HepG2 (cell line): ENCODE measurements around the gene ZFPM1. TPM values are rescaled to one million over a fixed set of nuclear protein-coding genes. Genes with fewer than 3 reads are reported as not detected.
A peak's percentile ranks its signal among the peaks of the same experiment; 100 is the strongest.

Experiments
- CREB1 ChIP-seq, 2 experiments: fragments of 450-650 bp in 1 of 2; IDR thresholded peaks; 2 replicates each; pipeline ENCODE4 v1.6.1; 2016 to 2017; ENCODE audit warnings: control low read depth in 1 of 2, mild to moderate bottlenecking in 1 of 2, missing compliant biosample characterization in 1 of 2, missing genetic modification characterization in 1 of 2
- FOXM1 ChIP-seq: sonication (generic); formaldehyde crosslinking; IDR thresholded peaks from 2 replicates; pipeline ENCODE4 v1.5.0; 2020; ENCODE audit warnings: missing genetic modification reagents
- HNRNPH1 ChIP-seq: fragments of 200-400 bp; formaldehyde crosslinking; optimal IDR thresholded peaks from 2 replicates; pipeline ENCODE3; 2017; ENCODE audit warnings: mild to moderate bottlenecking, low read depth, low read length
- KLF9 ChIP-seq: IDR thresholded peaks from 2 replicates; pipeline ENCODE4 v1.6.1; 2016; ENCODE audit warnings: low read depth
- NFYC ChIP-seq: IDR thresholded peaks from 2 replicates; pipeline ENCODE4 v1.6.1; 2016; ENCODE audit warnings: missing genetic modification reagents, missing compliant biosample characterization
- PCBP2 ChIP-seq: fragments of 200-400 bp; formaldehyde crosslinking; optimal IDR thresholded peaks from 2 replicates; pipeline ENCODE3; 2018; ENCODE audit warnings: low read length, low read depth; ENCODE audit not compliant: poor library complexity, severe bottlenecking
- PHF21A ChIP-seq: sonication (generic); formaldehyde crosslinking; IDR thresholded peaks from 2 replicates; pipeline ENCODE4 v1.5.0; 2020; ENCODE audit warnings: mild to moderate bottlenecking, missing genetic modification reagents
- SAFB2 ChIP-seq: sonication (generic); formaldehyde crosslinking; IDR thresholded peaks from 2 replicates; pipeline ENCODE4 v1.5.1; 2020; ENCODE audit warnings: missing genetic modification reagents, low read depth, mild to moderate bottlenecking, borderline replicate concordance
- SIN3B ChIP-seq: fragments of 150-350 bp; IDR thresholded peaks from 2 replicates; pipeline ENCODE4 v1.6.1; 2014; ENCODE audit warnings: low read length
- ZNF256 ChIP-seq: sonication (generic); formaldehyde crosslinking; conservative IDR thresholded peaks from 2 replicates; pipeline ENCODE4 v1.4.0; 2020; ENCODE audit warnings: missing genetic modification reagents
- ZNF629 ChIP-seq: sonication (generic); formaldehyde crosslinking; conservative IDR thresholded peaks from 2 replicates; pipeline ENCODE4 v1.5.0; 2020; ENCODE audit warnings: missing genetic modification reagents
- ZNF776 ChIP-seq: sonication (generic); formaldehyde crosslinking; IDR thresholded peaks from 2 replicates; pipeline ENCODE4 v1.4.0; 2020; ENCODE audit warnings: mild to moderate bottlenecking, missing genetic modification reagents
- ZNF781 ChIP-seq: sonication (generic); formaldehyde crosslinking; IDR thresholded peaks from 2 replicates; pipeline ENCODE4 v1.5.1; 2020; ENCODE audit warnings: borderline replicate concordance, mild to moderate bottlenecking, missing genetic modification reagents; ENCODE audit errors: not compliant biosample characterization
- ZSCAN9 ChIP-seq: IDR thresholded peaks from 2 replicates; pipeline ENCODE4 v1.6.1; 2016; ENCODE audit warnings: borderline replicate concordance
- polyA plus RNA-seq, 8 experiments: library from polyadenylated mRNA; depleted of rRNA in 3 of 8; stranded (reverse) in 7 of 8; unstranded in 1 of 8; fragments of >200 nt; fragmentation: Illumina TruSeq in 4 of 8; extraction: Trizol in 4 of 8; gene quantifications; 2 replicates each; pipeline versions ENCODE4 v1.2.1 to v1.2.3, GENCODE V29; 2011 to 2016; ENCODE audit warnings: low read depth in 4 of 8, missing spikeins in 1 of 8, mixed read lengths in 1 of 8; ENCODE audit not compliant: insufficient read depth in 1 of 8
- total RNA-seq, 5 experiments: library from RNA; depleted of rRNA; stranded (reverse); fragments of >200 nt; fragmentation: Illumina TruSeq; extraction: Trizol; gene quantifications; 2 replicates each; pipeline ENCODE4 v1.2.3, GENCODE V29; 2016; ENCODE audit warnings: low read depth in 1 of 5
- TF ChIP-seq, protein P1 (sequence below): sonication (generic); formaldehyde crosslinking; IDR thresholded peaks from 2 replicates; pipeline ENCODE4 v1.4.0; 2020; ENCODE audit warnings: missing genetic modification reagents
- TF ChIP-seq, protein P2 (sequence below): IDR thresholded peaks from 2 replicates; pipeline ENCODE4 v1.6.1; 2016
- TF ChIP-seq, protein P3 (sequence below): IDR thresholded peaks from 2 replicates; pipeline ENCODE4 v1.6.1; 2016; ENCODE audit warnings: low read depth
- TF ChIP-seq, protein P4 (sequence below): sonication (generic); formaldehyde crosslinking; conservative IDR thresholded peaks from 2 replicates; pipeline ENCODE4 v1.8.0; 2022; ENCODE audit warnings: low read depth, missing genetic modification reagents

The ZFPM1 gene
- total and polyA plus RNA-seq, 2 of the 13 experiments (the other 11 are each of a cell fraction or from before 2014, with no cell fraction given), result 1.3 to 3.8 TPM

DNA sequence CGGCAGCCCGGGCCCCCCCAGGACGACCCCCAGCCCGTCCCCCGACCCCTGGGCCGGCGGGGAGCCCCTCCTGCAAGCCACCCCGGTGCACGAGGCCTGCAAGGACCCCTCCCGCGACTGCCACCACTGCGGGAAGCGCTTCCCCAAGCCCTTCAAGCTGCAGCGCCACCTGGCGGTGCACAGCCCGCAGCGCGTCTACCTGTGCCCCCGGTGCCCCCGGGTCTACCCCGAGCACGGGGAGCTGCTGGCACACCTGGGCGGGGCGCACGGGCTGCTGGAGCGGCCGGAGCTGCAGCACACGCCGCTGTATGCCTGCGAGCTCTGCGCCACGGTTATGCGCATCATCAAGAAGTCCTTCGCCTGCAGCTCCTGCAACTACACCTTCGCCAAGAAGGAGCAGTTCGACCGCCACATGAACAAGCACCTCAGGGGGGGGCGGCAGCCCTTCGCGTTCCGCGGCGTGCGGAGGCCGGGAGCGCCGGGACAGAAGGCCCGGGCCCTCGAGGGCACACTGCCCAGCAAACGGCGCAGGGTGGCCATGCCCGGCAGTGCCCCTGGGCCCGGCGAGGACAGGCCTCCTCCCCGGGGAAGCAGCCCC, 15.6 kb upstream of the ZFPM1 start (continued):
- TF ChIP-seq ZNF781 (CRISPR knock-in tag), result no peak
- no peak for TF ChIP-seq PCBP2
- TF ChIP-seq PHF21A (CRISPR knock-in tag), result no peak
- no peak for TF ChIP-seq ZNF629
- no peak for TF ChIP-seq SAFB2
- 0 out of 2 replicates have a peak, but pooled peaks have one; percentile 43 for TF ChIP-seq ZSCAN9 (CRISPR knock-in tag)
- TF ChIP-seq FOXM1, result no peak
- no peak for TF ChIP-seq NFYC (CRISPR knock-in tag)
- TF ChIP-seq ZNF776 (CRISPR knock-in tag), result no peak
- TF ChIP-seq, protein P1, sequence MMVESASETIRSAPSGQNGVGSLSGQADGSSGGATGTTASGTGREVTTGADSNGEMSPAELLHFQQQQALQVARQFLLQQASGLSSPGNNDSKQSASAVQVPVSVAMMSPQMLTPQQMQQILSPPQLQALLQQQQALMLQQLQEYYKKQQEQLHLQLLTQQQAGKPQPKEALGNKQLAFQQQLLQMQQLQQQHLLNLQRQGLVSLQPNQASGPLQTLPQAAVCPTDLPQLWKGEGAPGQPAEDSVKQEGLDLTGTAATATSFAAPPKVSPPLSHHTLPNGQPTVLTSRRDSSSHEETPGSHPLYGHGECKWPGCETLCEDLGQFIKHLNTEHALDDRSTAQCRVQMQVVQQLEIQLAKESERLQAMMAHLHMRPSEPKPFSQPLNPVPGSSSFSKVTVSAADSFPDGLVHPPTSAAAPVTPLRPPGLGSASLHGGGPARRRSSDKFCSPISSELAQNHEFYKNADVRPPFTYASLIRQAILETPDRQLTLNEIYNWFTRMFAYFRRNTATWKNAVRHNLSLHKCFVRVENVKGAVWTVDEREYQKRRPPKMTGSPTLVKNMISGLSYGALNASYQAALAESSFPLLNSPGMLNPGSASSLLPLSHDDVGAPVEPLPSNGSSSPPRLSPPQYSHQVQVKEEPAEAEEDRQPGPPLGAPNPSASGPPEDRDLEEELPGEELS (CRISPR knock-in tag), result no peak
- no peak for TF ChIP-seq CREB1 (IDR thresholded peaks at IDR 0.05)
- no peak for TF ChIP-seq CREB1 (CRISPR knock-in tag; IDR thresholded peaks at IDR 0.05)
- TF ChIP-seq, protein P2, sequence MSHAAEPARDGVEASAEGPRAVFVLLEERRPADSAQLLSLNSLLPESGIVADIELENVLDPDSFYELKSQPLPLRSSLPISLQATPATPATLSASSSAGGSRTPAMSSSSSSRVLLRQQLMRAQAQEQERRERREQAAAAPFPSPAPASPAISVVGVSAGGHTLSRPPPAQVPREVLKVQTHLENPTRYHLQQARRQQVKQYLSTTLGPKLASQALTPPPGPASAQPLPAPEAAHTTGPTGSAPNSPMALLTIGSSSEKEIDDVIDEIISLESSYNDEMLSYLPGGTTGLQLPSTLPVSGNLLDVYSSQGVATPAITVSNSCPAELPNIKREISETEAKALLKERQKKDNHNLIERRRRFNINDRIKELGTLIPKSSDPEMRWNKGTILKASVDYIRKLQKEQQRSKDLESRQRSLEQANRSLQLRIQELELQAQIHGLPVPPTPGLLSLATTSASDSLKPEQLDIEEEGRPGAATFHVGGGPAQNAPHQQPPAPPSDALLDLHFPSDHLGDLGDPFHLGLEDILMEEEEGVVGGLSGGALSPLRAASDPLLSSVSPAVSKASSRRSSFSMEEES (CRISPR knock-in tag), result no peak
- TF ChIP-seq HNRNPH1, result no peak
- no peak for TF ChIP-seq KLF9 (CRISPR knock-in tag)
- TF ChIP-seq SIN3B, result no peak
- TF ChIP-seq, protein P3, sequence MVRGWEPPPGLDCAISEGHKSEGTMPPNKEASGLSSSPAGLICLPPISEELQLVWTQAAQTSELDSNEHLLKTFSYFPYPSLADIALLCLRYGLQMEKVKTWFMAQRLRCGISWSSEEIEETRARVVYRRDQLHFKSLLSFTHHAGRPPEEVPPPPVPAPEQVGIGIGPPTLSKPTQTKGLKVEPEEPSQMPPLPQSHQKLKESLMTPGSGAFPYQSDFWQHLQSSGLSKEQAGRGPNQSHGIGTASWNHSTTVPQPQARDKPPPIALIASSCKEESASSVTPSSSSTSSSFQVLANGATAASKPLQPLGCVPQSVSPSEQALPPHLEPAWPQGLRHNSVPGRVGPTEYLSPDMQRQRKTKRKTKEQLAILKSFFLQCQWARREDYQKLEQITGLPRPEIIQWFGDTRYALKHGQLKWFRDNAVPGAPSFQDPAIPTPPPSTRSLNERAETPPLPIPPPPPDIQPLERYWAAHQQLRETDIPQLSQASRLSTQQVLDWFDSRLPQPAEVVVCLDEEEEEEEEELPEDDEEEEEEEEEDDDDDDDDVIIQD, result no peak
- no peak for TF ChIP-seq ZNF256 (CRISPR knock-in tag)
- TF ChIP-seq, protein P4, sequence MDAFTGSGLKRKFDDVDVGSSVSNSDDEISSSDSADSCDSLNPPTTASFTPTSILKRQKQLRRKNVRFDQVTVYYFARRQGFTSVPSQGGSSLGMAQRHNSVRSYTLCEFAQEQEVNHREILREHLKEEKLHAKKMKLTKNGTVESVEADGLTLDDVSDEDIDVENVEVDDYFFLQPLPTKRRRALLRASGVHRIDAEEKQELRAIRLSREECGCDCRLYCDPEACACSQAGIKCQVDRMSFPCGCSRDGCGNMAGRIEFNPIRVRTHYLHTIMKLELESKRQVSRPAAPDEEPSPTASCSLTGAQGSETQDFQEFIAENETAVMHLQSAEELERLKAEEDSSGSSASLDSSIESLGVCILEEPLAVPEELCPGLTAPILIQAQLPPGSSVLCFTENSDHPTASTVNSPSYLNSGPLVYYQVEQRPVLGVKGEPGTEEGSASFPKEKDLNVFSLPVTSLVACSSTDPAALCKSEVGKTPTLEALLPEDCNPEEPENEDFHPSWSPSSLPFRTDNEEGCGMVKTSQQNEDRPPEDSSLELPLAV (CRISPR knock-in tag), result 0 out of 2 replicates have a peak, but pooled peaks have one; percentile 32
